SKM-1 (cell line): ENCODE measurements around the gene SEC24C.
"Not testable (repeated sequence)": the region's sequence is repeated elsewhere in the genome, so short reads cannot be mapped to it uniquely, and the experiment has no call there.

Source experiments
- DNase-seq: peaks from one replicate; lab custom pipeline; 2025; ENCODE audit not compliant: unreplicated experiment; lab: John Stamatoyannopoulos, UW

The SEC24C gene

GRCh38 chr10:73732426-73732825 lies 11.7 kb upstream of the SEC24C start:
- no peak for DNase-seq

DNA sequence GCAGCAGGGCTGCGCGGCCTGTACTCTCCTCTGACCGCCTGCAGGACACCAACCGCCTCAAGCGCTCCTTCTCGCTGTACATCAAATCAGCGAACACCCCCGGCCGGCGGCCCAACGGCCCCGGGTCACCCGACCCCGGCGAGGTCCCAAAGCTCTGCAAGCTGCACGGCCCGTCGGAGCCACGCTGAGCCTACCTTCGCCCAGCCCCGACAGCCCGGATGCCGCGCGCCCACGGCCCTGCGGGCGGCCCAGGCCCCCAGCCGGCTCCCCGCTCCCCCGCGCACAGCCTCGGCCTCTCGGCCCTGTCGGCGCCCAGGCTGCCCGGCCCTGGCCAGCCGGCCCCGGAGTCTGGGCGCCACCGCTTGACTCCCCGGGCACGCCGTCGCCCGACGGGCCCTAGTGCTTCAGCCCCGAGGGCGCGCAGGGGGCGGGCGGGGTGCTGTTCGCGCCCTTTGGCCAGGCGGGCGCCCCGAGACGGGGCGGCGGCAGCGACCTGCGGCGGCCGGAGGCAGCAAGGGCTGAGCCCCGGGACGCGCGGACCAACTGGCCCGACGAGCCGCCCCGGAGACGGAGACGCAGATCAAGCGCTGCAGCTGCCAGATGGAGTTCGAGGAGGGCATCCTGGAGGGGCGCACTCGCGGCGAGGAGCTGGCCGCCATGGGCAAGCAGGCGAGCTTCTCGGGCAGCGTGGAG lies 11.1 kb upstream of the SEC24C start:
- no peak for DNase-seq

DNA sequence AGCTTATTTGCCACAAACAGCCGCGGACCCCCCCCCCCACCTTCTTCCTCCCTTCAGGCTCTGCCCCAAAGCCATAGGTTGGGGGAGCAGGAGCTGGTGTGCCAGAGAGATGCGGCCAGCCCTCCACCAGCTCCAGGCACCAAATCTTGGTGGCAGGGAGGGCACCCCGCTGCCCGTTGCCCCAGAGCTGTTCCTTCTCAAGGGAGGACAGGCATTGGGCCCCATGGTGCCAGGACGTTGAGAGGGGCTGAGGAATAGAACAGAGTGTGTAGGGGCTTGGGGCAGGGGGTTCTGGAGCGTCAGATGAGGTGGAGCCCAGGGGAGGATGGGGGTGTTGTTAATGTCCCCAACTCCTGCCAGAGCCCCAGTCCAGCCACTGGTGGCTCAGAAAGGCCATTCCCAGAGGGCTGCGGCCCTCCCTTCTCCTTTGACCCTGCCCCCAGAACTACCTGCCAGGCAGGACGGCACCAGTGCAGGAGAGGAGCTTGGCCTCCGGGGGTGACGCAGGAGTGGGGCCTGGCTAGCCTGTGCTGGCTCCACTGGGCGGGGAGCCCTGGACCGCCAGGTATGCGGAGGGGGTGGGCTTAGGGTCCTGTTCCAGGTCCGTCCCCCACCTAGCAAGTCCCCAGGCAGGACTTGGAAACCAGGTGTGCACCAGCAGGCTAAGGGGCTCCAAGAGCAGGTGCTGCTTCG lies 10.0 kb upstream of the SEC24C start:
- DNase-seq: no peak

DNA sequence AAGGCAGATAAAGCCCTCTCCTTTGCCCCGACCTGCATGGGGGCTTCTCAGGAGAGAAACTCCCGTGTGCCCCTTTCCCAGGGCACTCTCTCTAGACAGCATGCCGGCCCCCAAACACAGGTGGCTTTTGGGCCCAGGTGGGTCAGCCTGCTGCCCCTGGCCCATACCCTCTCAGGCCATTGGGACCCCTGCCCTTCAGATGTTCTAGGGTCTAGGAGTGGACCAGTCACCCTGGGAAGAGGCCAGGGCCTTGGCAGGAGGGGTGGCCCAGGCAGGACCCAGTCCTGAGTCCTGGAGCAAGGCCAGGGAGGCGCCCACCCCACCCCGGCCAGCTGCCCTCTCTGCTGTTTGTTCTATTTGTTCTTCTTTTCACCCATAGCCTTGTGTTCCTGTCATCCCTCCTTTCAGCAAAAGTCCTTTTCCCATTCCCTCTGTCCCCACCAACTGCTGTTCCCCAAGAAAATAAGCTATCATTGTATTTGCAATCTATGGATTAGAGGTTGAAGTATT lies 9.3 kb upstream of the SEC24C start:
- no peak for DNase-seq

GRCh38 chr10:73740501-73741254 lies 3.5 kb upstream of the SEC24C start:
- not testable (repeated sequence) for DNase-seq

DNA sequence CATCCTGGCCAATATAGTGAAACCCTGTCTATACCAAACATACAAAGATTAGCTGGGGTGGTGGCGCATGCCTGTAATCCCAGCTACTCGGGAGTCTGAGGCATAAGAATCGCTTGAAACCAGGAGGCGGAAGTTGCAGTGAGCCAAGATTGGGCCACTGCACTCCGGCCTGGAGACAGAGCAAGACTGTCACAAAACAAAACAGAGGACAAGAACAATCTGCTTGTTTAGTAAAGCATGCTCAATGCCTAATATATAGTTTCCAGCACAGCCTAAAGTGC lies 1.8 kb upstream of the SEC24C start:
- DNase-seq: no peak

DNA sequence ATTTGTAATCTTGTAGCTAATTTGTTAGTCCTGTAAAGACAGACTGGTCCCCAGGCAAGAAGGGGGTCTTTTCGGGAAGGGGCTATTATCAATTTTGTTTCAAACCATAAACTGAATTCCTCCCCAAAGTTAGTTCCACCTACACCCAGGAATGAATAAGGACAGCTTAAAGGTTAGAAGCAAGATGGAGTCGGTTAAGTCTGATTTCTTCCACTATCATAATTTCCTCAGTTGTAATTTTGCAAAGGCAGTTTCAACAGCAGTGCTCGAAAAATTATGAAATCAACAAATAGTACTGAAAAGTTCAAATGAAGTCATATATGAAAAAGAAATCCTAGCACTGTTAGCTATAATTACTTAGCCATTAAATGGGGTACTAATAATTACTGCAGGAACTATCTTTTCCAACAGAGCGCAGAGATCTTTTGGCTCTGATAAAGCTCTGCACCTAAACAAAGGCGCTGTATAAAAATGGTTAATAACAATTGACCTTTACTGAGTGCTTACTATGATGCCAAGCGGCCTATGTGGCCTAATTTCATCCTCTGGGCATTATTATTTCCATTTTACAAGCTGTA lies 756 bp upstream of the SEC24C start:
- no peak for DNase-seq

DNA sequence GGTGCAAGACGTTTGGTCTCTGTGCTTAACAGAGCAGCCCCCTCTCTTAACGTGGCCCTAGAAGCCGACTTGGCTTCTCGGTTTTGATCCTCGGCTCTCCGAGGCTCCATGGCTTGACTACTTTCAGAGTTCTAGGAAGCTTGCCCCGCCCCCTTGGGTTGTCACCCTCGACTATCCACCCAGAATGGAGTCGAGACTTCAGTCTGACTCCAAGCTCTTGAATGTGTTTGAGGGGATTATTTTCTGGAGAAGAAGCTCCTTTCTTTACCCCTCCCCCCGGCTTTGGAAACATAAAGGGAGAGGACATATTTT lies 448 bp downstream of the SEC24C start:
- no peak for DNase-seq

GRCh38 chr10:73746721-73747120 lies 2.5 kb downstream of the SEC24C start:
- DNase-seq: no peak

- no peak for DNase-seq
Measured at GRCh38 chr10:73750819-73751218, 6.6 kb downstream of the SEC24C start.

GRCh38 chr10:73756183-73756582 lies 12.0 kb downstream of the SEC24C start:
- DNase-seq: no peak

GRCh38 chr10:73758704-73759511 lies 14.7 kb downstream of the SEC24C start:
- no peak for DNase-seq

- DNase-seq: no peak
Measured at GRCh38 chr10:73759512-73760115, 15.4 kb downstream of the SEC24C start.

DNA sequence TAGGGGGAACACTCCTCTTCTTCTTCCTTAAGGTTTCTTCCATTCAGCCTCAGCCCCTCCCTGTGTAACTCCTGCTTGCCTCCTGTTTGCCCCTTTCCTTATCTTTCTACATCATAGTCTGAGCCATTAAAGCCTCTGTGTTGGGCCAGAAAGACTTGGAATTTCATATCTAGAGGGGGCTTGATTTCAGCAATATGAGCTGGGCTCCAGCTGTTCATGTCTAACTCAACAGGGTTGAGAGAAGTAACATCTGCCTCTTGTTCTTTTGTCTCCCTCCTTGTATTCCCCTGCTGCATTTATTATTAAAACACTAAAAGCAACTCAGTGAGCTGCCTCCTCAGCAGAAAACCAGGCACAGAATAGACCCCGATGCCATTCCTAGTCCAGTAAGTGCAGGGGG lies 17.6 kb downstream of the SEC24C start:
- DNase-seq: no peak

- no peak for DNase-seq
Measured at GRCh38 chr10:73762915-73763314, 18.7 kb downstream of the SEC24C start.

- no peak for DNase-seq
Measured at GRCh38 chr10:73763343-73763742, 19.2 kb downstream of the SEC24C start.

DNA sequence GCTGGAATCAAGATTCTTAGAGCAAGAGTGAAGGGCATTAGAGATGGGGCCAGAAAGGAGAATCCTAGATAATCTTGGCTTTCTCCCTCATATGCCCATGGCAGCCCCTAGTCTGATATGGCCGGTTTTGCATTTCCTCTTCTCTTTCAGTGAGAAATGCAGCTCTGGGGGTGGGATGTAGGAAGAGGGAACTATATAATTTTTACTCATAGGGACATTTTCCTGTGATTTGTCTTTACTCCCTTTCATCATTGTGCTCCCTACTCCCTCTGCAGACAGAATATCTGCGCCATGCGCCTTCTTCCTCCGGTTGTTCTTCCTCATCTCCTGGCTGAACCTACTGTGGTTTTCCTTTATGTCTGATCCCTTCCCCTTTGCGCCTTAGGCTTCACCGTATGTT lies 20.9 kb downstream of the SEC24C start:
- DNase-seq: no peak

- DNase-seq: no peak
Measured at GRCh38 chr10:73768881-73769280, 24.7 kb downstream of the SEC24C start.

DNA sequence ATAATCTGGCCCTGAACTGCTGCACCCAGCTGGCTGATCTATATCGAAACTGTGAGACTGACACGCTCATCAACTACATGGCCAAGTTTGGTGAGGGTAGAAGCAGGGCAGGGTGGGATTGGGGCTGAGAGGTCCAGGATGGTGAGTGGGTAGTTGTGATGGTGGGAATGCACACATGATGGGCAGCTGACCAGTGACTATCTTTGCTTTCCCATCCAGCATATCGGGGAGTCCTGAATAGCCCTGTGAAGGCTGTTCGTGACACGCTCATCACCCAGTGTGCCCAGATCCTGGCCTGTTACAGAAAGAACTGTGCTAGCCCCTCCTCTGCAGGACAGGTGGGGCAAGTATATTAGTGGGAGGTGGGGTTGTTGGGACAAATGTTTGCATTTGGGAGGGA lies 25.2 kb downstream of the SEC24C start:
- DNase-seq: no peak

- no peak for DNase-seq
Measured at GRCh38 chr10:73771722-73772280, 27.6 kb downstream of the SEC24C start.
